ENCODE results near the gene GPANK1. TPM values are rescaled to one million over a fixed set of nuclear protein-coding genes. Genes with fewer than 3 reads are reported as not detected.

The GPANK1 gene
- total and polyA plus RNA-seq, 2 donors from 2014 or later, result 17.7 to 28.6 TPM

- H3K36me3 ChIP-seq (ENCODE audit: control insufficient read depth in 2 of 3, insufficient read depth in 3 of 3, low read length in 3 of 3), result peaks cover 5 to 85% (median 54%) of the 10 kb centered on the region in 3 donors
Measured at GRCh38 chr6:31639449-31639861, 25.3 kb downstream of the GPANK1 start.

GRCh38 chr6:31639043-31639442 is 25.8 kb downstream of the GPANK1 start:
- Histone ChIP-seq H3K9ac (ENCODE audit: low read length in 3 of 3) (no peak overlapping the region), H3K4me1 (ENCODE audit: control insufficient read depth in 2 of 3, insufficient read depth in 2 of 3, low read depth in 1 of 3, low read length in 3 of 3) (no peaks in the 10 kb centered on the region), H3K36me3 (ENCODE audit: control insufficient read depth in 2 of 3, insufficient read depth in 3 of 3, low read length in 3 of 3) (peaks cover 3 to 85% (median 54%) of the 10 kb centered on the region in 3 donors), H3K27ac (ENCODE audit: low read depth in 2 of 2, low read length in 2 of 2) (no peak overlapping the region), H3K9me3 (ENCODE audit: control insufficient read depth in 2 of 3, insufficient read depth in 1 of 3, low read length in 3 of 3) (no peaks in the 10 kb centered on the region), H3K27me3 (ENCODE audit: control insufficient read depth, insufficient read depth, low read length) (no peaks in the 10 kb centered on the region), H3K4me3 (ENCODE audit: low read length in 3 of 3) (no peak overlapping the region)
- intact Hi-C loops (cut with DNase I), result no loop called here
- DNase-seq (no peak), FAIRE-seq (no peak)
- TF ChIP-seq CTCF (IDR thresholded peaks at IDR 0.05; ENCODE audit: borderline replicate concordance, extremely low read depth, insufficient read depth), result no peak

More at GRCh38 chr6:31639449-31639861, 25.3 kb downstream of the GPANK1 start:
- no peaks in the 10 kb centered on the region for H3K27me3 ChIP-seq (ENCODE audit: control insufficient read depth, insufficient read depth, low read length)
- H3K4me3 ChIP-seq (ENCODE audit: low read length in 3 of 3), result no peak overlapping the region
- intact Hi-C loops (cut with DNase I), result no loop called here
- H3K27ac ChIP-seq (ENCODE audit: low read depth in 2 of 2, low read length in 2 of 2), result no peak overlapping the region
- no peak for TF ChIP-seq CTCF (IDR thresholded peaks at IDR 0.05; ENCODE audit: borderline replicate concordance, extremely low read depth, insufficient read depth)
- DNase-seq, result no peak
- no peaks in the 10 kb centered on the region for H3K9me3 ChIP-seq (ENCODE audit: control insufficient read depth in 2 of 3, insufficient read depth in 1 of 3, low read length in 3 of 3)
- H3K4me1 ChIP-seq (ENCODE audit: control insufficient read depth in 2 of 3, insufficient read depth in 2 of 3, low read depth in 1 of 3, low read length in 3 of 3), result no peaks in the 10 kb centered on the region
- H3K9ac ChIP-seq (ENCODE audit: low read length in 3 of 3), result no peak overlapping the region
- FAIRE-seq, result no peak

- Histone ChIP-seq H3K27ac (ENCODE audit: low read depth in 2 of 2, low read length in 2 of 2) (no peak overlapping the region), H3K4me1 (ENCODE audit: control insufficient read depth in 2 of 3, insufficient read depth in 2 of 3, low read depth in 1 of 3, low read length in 3 of 3) (no peaks in the 10 kb centered on the region), H3K9me3 (ENCODE audit: control insufficient read depth in 2 of 3, insufficient read depth in 1 of 3, low read length in 3 of 3) (no peaks in the 10 kb centered on the region), H3K9ac (ENCODE audit: low read length in 3 of 3) (no peak overlapping the region), H3K27me3 (ENCODE audit: control insufficient read depth, insufficient read depth, low read length) (no peaks in the 10 kb centered on the region), H3K36me3 (ENCODE audit: control insufficient read depth in 2 of 3, insufficient read depth in 3 of 3, low read length in 3 of 3) (peaks cover 6 to 81% (median 44%) of the 10 kb centered on the region in 3 donors), H3K4me3 (ENCODE audit: low read length in 3 of 3) (no peak overlapping the region)
- FAIRE-seq, result no peak
- no peak for TF ChIP-seq CTCF (IDR thresholded peaks at IDR 0.05; ENCODE audit: borderline replicate concordance, extremely low read depth, insufficient read depth)
- intact Hi-C loops (cut with DNase I), result no loop called here
- peak in 1 of 5 donors; percentile 76 for DNase-seq
Measured at GRCh38 chr6:31636698-31637596, 27.9 kb downstream of the GPANK1 start.
